ENCODE results near the gene IDH3G.

The IDH3G gene

DNA sequence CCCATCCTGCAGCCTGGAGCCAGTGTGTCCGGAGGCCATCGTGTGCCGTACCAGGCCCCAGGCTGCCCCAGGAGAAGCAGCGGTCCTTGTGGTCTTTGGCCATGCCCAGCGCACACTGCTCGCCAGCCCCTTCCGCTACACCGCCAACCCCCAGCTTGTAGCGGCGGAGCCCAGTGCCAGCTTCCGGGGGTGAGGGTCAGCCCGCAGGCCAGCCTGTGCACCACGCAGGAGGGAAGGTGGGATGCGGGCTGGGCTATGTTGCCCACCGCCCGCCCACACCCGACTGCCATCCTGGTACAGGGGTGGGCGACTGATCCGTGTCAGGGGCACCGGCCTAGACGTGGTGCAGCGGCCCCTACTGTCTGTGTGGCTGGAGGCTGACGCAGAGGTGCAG lies 21.0 kb downstream of the IDH3G start:
- peak; percentile 6 for DNase-seq (ENCODE audit: low spot score)

DNA sequence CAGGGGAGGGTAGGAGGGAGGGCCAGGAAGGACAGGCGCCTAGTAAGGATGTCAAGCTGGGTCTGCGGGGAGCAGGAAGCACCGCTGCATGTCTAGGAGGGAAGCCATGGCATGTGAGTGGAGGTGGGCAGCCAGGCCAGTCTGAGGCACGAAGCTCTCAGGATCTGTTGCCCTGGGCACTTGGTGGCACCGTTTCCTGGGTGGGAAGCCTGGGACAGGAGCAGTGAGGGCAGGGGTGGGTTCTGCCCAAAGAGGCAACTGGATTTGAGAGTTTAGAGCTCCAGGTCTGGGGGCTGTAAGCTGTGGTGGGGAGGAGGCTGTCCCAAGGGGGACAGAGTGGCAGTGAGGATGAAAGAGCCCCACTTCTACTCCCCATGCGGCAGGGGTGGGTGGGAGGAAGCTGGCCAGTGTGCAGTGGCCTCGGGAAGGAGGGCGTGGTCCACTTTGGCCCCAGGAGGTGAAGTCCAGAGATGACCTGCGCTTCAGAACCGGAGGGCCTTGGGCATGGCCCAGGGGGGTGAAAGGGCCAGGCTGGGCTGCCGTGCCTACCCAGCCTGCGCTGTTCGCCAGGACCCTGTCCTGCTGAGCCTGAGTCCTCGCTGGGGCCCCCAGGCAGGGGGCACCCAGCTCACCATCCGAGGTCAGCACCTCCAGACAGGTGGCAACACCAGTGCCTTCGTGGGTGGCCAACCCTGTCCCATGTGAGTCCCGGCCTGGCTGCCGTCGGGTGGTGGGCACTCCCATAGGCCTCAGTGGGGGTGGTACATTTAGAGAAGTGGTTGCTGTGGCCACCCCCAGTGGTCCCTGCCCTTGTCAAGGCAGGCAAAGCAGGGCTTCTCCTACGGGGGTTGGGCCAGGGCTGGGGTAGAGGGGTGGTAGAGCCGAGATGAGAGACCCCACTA lies 21.6 kb downstream of the IDH3G start:
- peak; percentile 3 for DNase-seq (ENCODE audit: low spot score)

DNA sequence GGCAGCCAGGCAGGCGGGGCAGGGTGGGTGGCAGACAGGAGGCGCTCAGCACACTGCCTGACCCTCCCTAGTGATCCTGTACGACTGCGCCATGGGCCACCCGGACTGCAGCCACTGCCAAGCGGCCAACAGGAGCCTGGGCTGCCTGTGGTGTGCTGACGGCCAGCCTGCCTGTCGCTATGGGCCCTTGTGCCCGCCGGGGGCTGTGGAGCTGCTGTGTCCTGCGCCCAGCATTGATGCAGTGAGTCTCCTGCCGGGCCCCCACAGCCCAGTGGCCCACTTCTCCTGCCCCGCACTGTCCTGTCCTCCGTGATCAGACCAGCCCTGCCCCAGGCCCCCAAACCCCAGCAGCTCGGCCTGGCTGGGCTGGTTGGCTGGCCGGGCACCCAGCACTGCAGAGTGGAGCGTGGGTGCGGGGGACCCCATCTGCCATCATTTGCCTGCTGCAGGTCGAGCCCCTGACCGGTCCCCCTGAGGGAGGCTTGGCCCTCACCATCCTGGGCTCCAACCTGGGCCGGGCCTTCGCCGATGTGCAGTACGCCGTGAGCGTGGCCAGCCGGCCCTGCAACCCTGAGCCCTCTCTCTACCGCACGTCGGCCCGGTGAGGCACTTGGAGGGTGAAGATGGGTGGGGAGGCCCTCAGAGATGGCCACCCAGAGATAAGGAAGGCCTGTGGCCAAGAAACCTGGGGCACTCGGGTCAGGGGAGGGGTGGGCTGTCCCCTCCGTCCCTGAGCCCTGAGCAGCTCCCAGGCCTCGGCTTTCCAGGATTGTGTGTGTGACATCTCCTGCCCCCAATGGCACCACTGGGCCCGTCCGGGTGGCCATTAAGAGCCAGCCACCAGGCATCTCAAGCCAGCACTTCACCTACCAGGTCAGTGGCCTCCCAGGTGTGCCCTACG lies 22.5 kb downstream of the IDH3G start:
- DNase-seq (ENCODE audit: low spot score), result peak; percentile 9

DNA sequence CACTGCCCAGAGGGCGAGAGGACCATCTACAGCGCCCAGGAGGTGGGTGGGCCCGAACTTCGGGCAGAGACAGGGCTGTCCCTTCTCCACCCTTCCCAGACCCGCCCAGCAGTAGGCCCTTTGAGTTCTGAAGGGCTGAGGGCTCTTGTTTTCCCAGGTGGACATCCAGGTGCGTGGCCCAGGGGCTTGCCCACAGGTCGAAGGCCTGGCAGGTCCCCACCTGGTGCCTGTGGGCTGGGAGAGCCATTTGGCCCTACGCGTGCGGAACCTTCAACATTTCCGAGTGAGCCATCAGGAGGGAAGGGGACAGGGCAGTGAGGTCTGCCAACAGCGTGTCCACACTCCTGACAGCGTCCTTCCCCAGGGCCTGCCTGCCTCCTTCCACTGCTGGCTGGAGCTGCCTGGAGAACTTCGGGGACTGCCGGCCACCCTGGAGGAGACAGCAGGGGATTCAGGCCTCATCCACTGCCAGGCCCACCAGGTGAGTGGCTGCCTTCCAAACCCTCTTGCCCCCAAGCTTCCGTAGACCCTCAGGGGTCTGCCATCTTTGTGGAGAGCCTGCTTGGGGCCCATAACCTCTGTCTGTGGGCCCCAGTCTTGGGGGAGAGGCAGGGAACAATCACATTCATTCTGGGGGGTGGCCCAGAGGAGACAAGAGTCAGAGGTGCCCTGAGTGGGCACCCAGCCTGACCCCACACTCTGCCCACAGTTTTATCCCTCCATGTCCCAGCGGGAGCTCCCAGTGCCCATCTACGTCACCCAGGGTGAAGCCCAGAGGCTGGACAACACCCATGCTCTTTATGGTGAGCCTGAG lies 23.4 kb downstream of the IDH3G start:
- DNase-seq (ENCODE audit: low spot score), result peak; percentile 4

DNA sequence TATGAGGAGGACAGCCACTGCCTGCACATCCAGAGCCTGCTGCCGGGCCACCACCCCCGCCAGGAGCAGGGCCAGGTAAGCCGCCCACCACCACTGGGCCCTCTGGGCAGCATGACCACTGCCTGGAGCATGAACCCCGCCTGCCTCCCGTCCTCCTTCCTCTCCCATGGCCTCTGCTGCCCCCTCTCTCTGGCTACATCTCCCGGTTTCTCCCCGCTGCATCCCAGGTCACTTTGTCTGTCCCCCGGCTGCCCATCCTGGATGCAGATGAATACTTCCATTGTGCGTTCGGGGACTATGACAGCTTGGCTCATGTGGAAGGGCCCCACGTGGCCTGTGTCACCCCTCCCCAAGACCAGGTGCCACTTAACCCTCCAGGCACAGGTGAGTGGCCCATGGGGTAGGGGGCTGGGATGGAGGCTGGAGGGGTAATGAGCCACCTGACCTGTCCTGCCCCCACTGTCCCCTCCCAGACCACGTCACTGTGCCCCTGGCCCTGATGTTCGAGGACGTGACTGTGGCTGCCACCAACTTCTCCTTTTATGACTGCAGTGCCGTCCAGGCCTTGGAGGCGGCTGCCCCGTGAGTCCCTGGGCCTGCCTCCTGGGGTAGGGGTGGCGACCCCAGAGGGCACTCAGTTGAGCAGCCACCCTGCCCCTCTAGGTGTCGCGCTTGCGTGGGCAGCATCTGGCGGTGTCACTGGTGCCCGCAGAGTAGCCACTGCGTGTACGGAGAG lies 24.1 kb downstream of the IDH3G start:
- no peak for DNase-seq (ENCODE audit: low spot score)

DNA sequence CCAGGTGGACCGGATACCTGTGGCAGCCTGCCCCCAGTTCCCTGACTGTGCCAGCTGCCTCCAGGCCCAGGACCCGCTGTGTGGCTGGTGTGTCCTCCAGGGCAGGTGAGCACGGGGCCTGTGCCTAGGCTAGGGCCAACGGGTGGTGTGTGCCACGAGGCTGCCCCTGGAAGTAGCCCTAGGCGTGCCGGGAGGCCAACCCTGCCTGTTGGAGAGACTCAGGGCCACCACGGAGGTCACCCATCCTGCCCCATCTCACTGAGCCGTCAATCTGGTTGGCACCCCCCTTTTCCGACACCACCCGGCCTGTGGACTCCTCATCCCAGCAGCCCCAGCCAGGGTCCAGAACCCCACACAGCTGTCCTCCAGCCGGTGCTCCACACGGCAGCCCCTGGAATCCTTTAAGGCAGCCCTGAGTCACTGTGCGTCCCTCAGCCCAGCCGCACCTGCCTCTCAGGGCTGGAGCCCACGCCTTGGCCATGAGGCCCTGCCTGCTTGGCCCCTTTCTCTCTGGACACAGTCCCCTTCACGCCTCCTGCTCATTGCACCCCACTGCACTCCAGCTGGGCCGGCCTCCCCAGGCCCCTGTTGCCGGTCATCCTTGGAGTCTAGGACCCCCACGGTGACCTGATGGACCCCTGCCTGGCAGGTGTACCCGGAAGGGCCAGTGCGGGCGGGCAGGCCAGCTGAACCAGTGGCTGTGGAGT lies 24.9 kb downstream of the IDH3G start:
- DNase-seq (ENCODE audit: low spot score), result no peak

DNA sequence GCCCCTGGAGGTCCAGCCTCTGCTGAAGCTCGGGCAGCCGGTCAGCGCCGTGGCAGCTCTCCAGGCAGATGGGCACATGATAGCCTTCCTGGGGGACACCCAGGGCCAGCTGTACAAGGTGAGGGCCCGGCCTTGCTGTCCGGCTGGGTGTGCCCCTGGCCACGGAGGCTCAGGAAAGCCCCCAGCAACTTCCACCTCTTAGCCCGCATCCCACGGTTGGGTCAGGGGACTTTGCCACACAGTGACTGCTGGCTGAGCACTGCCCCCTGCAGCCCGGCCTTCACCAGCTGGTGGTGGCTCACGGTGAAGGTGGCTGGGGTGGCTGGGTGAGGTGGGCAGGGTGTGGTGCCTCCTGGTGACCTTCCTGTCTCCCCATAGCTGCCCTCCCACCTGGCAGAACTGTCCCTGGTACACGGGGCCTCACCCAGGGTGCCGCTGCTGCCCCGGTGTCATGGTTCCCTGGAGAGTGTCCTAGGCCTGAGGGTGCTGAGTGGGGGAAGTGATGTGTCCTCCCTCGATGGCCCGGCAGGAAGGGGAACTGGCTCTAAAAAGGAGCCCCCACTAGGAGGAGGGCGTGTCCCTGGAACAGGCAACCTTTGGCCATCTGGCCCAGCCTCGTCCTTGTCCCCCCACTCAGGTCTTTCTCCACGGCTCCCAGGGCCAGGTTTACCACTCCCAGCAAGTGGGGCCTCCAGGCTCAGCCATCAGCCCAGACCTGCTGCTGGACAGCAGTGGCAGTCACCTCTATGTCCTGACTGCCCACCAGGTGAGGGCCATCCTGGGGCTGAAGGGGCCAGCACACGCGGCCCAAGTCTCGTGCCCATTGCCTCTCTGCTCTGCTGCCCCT lies 25.6 kb downstream of the IDH3G start:
- DNase-seq (ENCODE audit: low spot score), result no peak

DNA sequence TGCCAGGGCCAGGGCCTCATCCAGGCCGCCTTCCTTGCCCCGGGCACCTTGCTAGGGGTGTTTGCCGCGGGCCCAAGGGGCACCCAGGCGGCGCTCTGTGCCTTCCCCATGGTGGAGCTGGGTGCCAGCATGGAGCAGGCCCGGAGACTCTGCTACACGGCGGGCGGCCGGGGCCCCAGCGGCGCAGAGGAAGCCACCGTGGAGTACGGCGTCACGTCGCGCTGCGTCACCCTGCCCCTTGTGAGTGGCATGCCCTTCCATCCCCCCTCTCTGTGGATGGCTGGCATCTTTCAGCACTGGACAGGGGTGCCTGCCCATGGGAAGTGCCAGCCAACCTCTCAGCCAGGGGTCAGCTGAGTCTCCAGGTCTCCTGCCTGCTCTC lies 26.5 kb downstream of the IDH3G start:
- DNase-seq (ENCODE audit: low spot score), result peak; percentile 4

DNA sequence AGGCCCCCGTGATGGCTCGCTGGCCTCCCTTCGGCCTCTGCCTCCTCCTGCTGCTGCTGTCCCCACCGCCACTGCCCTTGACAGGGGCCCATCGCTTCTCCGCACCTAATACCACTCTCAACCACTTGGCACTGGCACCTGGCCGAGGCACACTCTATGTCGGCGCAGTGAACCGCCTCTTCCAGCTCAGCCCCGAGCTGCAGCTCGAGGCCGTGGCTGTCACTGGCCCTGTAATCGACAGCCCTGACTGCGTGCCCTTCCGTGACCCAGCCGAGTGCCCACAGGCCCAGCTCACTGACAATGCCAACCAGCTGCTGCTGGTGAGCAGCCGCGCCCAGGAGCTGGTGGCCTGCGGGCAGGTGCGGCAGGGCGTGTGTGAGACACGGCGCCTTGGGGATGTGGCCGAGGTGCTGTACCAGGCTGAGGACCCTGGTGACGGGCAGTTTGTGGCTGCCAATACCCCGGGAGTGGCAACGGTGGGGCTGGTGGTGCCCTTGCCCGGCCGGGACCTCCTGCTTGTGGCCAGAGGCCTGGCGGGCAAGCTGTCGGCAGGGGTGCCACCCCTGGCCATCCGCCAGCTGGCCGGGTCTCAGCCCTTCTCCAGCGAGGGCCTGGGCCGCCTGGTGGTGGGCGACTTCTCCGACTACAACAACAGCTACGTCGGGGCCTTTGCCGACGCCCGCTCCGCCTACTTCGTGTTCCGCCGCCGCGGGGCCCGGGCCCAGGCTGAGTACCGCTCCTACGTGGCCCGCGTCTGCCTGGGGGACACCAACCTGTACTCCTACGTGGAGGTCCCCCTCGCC lies 27.1 kb downstream of the IDH3G start:
- DNase-seq (ENCODE audit: low spot score), result peak; percentile 32

DNA sequence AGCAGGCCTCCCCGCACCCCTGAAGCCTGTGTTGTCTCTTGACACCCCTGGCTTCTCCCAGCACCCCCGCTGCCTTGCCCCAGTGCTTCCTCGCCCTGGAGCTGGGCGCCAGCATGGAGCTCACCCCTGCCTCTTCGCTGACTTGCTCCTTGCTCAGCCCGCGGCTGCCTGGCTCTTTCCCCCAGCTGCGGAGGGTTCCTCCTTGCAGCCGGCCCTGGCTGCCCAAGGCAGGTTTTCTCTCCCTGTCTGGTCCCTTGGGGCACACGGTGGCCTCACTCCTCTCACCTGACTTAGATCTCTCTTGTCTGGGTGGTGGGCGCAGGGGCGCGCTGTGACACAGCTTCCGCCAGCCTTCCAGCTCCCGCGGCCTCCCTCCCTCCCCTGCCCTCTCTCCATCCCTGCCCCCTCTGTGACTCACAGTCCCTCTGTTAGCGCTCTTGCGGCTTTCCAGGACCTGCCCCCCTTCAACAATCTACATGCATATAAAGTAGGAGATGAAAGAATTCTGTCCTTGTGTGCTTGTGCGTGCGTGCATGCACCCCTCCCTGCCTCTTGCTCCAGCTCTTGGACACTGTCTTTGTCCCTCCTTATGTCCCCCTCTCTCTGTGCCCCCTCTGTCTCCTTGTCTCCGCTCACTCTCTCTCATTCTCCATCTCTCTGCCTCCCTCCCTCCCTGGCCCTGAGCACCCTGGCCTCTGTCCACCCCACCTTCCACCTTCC lies 27.9 kb downstream of the IDH3G start:
- DNase-seq (ENCODE audit: low spot score), result no peak

DNA sequence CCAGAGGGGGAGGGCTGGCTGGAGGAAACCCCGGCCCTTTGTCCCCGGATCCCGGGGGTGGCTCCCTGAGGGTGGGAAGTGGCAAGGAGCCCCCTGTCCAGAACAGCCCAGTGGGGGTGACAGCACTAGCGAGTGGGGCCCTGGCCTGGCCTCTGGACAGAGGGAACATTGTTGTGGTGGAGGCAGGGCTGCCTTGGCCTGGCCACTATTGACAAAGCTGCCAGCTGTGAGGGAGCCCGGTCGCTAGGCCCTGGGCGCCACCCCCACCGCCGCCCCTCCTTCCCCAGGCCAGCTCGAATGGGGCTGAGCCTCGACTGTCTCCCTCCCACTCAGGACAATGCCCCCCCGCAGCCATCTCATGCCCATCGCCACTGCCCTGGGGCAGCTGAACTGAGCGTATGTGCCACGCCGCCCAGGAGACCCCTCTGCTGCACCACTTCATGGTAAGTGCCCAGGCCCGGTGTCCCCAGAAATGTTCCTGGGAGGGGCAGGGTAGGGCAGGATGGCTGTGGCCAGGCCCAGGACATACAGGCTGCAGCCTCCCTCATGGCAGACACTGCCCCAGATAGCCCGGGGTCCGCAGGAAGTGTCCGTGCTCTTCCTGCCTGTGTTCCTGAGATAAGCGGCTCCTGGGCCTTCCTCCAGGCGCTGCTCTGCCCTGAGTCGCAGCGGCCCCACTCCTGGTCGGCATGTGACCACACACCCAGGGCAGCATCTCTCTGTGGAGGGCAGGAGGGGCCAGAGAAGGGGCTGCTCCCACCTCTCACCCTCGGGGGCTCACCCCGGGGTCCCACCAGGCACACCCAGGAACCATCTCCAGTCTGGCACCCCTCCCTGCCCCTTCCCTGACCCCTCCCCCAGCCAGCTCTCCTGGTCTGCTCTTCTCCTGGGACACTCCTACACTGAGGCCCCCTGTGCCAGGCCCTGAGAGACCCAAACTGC lies 28.8 kb downstream of the IDH3G start:
- no peak for DNase-seq (ENCODE audit: low spot score)

DNA sequence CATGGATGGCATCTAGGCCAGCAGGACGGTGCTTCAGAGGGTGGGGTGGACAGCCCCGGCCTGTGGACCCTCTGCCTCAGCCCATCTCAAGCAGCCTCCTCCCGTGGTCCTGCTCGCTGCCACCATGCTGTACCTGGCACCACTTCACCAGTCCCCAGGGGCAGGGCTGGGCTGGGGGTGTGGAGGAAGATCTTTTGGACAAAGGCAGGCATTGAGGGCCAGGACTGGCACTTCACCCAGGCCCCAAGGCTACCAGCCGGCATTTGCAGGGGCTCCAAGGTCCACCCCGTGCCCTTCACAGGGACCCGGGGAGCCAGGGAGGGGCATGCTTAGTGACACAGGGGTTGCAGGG lies 29.4 kb downstream of the IDH3G start:
- DNase-seq (ENCODE audit: low spot score), result no peak

DNA sequence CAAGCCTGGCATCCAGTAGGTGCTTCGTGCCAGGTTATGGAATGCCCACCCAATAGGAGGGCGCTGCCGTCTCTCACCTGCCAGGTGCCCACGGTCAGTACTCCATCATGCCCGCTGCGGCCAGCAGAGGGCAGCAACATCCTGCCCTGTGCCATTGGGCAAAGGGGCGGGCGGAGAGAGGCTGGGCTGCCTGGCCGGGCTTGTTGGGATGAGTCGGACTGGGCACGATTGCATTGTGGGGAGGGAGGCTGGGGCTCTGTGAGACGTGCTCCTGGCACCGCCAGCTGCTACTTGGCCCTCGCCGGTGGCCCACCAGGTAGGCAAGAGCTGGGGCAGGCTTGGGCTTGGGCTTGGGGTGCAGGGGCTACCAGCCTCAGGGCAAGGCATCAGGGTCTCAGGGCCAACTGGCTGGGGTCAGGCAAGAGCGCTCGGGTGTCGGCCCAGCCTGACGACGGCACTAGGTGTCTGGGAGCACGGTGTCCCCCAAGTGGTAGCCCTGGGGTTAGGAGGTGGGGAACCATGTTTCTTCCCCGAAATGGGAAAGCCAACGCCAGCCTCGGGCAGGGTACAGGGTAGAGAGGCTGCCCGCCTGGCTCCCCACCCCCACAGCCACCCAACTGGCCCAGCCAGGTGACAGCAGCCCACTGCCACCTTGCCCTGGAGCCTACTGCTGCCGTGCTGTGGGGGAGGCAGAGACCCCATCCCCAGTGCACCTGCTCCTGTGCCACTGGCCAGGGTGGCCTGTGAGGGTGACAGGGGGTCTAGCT lies 30.0 kb downstream of the IDH3G start, which contains the start of gene PLXNB3:
PLXNB3 (plus strand) TSS at position 261 of the 767 bp plus-strand sequence. CDS start 1,287 bp downstream, outside the sequence.
- DNase-seq (ENCODE audit: low spot score), result peak; percentile 86

DNA sequence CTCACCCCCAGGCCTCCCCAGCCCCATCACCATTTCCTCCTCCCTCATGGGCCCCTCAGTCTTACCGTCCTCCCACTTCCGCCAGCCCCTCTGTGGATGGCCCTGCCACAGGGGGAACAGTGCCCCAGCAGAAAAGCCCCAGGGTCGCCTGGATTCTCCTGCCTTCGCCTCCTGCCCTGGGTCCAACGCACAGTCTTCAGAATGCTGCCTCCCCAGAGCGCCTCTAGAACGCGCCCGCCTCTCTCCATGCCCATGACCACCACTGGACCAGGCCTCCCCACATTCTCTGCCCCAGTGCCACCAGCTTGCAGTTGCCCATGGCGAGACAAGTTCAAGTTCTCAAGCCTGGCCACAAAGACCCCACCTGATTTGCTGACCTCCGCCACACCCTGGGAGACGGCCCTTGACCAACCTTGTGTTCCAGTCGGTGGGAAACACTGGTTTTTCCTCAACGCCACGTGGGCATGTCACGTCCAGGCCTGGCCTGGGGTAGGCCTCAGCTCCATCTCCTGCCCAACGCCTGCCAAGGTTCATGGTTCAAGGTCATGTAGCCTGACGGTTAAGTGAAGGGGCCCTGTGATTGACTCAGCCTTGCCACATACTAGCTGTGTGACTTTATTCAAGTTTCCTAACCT lies 30.8 kb downstream of the IDH3G start:
- peak; percentile 2 for DNase-seq (ENCODE audit: low spot score)

DNA sequence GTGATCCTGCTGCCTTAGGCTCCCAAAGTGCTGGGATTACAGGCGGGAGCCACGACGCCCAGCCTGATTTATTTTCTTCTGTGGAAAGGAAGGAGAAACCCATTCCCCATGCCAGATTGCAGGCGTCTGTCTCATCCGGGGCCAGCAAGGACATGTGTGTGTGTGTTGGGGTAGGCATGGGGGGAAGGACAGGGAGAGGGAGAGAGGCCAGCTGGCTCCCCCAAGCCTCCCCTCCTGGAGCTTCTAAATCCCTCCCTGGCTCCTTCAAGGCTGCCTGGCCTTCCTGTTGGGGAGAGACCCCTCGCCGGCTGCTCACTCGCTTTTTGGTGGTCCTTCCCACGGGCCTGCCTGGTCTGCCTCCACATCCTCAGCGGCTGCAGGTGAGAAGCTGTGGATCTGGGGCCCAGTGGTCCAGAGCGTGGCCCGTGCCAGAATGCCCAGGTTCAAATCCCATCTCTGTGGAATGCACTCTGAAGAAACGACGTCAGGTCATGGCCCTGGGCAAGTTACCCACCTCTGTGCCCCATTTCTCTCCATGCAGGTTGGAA lies 31.5 kb downstream of the IDH3G start:
- DNase-seq (ENCODE audit: low spot score), result no peak

DNA sequence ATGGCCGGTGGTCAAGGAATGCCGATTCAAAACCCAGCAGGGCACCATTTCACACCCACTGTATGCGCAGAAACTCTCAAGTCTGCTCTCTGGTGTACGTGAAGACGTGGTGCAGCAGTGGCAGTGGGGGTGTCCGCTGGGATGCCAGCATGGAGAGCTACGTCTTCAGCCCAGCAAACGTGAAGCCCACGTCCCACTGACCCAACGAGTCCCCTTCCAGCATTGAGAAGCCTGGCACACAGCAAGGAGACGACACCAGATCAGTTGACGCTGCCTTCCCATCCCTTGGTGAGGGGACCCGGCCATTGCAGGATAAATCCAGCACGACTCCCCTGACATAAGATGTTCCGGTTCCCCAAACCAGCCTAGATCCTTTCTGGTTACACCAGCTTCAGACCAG lies 32.3 kb downstream of the IDH3G start:
- DNase-seq (ENCODE audit: low spot score), result peak; percentile 1
